Measurements from ENCODE around the gene JAKMIP3. TPM values are rescaled to one million over a fixed set of nuclear protein-coding genes. Genes with fewer than 3 reads are reported as not detected.

The JAKMIP3 gene
- total RNA-seq, 4 donors from 2014 or later, result 0.42 to 0.98 (median 0.67) TPM

GRCh38 chr10:132064082-132064755 lies 1.5 kb upstream of the JAKMIP3 start:
- no peak for DNase-seq (ENCODE audit: low spot score in 2 of 2)
- no peaks in the 10 kb centered on the region for H3K27me3 ChIP-seq
- TF ChIP-seq, protein P1, sequence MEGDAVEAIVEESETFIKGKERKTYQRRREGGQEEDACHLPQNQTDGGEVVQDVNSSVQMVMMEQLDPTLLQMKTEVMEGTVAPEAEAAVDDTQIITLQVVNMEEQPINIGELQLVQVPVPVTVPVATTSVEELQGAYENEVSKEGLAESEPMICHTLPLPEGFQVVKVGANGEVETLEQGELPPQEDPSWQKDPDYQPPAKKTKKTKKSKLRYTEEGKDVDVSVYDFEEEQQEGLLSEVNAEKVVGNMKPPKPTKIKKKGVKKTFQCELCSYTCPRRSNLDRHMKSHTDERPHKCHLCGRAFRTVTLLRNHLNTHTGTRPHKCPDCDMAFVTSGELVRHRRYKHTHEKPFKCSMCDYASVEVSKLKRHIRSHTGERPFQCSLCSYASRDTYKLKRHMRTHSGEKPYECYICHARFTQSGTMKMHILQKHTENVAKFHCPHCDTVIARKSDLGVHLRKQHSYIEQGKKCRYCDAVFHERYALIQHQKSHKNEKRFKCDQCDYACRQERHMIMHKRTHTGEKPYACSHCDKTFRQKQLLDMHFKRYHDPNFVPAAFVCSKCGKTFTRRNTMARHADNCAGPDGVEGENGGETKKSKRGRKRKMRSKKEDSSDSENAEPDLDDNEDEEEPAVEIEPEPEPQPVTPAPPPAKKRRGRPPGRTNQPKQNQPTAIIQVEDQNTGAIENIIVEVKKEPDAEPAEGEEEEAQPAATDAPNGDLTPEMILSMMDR (IDR thresholded peaks at IDR 0.05), result no peak
- TF ChIP-seq EP300 (IDR thresholded peaks at IDR 0.05), result no peak
- no peak for TF ChIP-seq POLR2A (IDR thresholded peaks at IDR 0.05)
- WGBS, 2 donors, result 72 to 75% methylated on average over 9 to 30 of the region's 30 CpGs
- no peak overlapping the region for H3K27ac ChIP-seq
- H3K9me3 ChIP-seq, result no peaks in the 10 kb centered on the region
- no peak overlapping the region for H3K4me3 ChIP-seq
- no peaks in the 10 kb centered on the region for H3K36me3 ChIP-seq
- H3K4me1 ChIP-seq, result peaks cover 0 to 20% (median 0%) of the 10 kb centered on the region in 4 donors

DNA sequence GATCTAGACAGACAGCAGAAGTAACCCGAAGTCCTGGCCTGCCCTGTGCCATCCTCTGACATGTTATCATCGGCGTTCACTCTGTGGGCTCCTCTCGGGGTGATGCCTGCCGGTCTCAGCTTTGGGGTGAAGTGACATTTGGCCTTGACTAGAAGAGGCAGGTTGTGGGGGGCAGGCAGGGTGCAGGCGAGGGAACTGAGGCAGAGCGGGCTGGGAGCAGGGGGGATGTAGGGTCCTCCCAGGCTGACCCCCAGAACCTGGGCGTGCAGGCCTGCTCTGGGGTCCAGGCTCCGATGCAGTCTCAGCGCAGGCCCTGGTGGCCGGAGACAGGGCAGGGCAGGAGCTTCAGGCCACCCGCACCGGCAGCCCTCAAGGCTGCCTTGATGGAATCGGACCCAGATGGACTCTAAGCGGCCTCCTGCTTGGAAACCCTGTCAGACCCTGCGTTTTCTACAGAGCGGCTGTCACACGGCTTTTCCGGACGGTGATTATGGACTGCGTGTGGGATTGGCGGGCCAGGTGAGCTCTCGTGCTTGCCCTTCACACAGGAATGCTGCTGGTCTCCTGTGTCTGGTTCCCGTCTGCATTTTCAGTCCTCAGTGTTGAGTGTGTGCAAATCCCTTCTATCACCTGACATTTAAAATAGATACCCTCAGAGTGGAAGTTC lies 842 bp upstream of the JAKMIP3 start:
- Histone ChIP-seq H3K9me3 (no peaks in the 10 kb centered on the region), H3K36me3 (no peaks in the 10 kb centered on the region), H3K27me3 (no peaks in the 10 kb centered on the region), H3K4me1 (peaks cover 0 to 20% (median 0%) of the 10 kb centered on the region in 4 donors), H3K4me3 (peak overlapping the region in 1 of 4 donors; percentile 50), H3K27ac (peak overlapping the region in 1 of 4 donors; percentile 25)
- TF ChIP-seq, protein P1 (IDR thresholded peaks at IDR 0.05), result no peak
- no peak for TF ChIP-seq POLR2A (IDR thresholded peaks at IDR 0.05)
- no peak for TF ChIP-seq EP300 (IDR thresholded peaks at IDR 0.05)
- no peak for DNase-seq (ENCODE audit: low spot score in 2 of 2)
- WGBS, 2 donors, result 81 to 85% methylated on average over 22 to 24 of the region's 24 CpGs

DNA sequence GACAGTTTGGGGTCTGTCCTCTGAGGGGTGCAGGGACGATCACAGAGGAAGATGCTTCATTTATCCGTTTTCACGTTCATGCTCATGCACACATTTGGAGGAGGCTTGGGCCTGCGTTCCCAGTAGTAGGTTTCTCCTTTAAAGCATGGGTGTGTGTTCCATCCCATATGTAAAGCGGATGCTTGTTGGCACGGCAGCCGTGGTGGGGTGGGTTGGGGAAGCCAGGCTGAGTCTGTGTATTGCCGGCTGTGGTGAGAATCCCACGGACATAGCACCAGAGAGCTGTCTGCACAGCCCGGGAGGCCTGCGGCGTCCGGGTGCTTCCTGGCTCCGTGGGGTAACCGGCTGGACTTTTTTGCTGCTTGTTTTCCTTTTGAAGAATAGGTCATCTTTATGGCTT lies 440 bp downstream of the JAKMIP3 start:
- Histone ChIP-seq H3K36me3 (no peaks in the 10 kb centered on the region), H3K4me3 (peak overlapping the region; percentile 22 to 50 (median 24)), H3K27me3 (no peaks in the 10 kb centered on the region), H3K4me1 (peaks cover 0 to 20% (median 0%) of the 10 kb centered on the region in 4 donors), H3K9me3 (no peaks in the 10 kb centered on the region), H3K27ac (no peak overlapping the region)
- WGBS, 2 donors, result 47 to 48% methylated on average over 15 of the region's 15 CpGs
- no peak for TF ChIP-seq POLR2A (IDR thresholded peaks at IDR 0.05)
- TF ChIP-seq, protein P1 (IDR thresholded peaks at IDR 0.05), result no peak
- TF ChIP-seq EP300 (IDR thresholded peaks at IDR 0.05), result no peak
- no peak for DNase-seq (ENCODE audit: low spot score in 2 of 2)

DNA sequence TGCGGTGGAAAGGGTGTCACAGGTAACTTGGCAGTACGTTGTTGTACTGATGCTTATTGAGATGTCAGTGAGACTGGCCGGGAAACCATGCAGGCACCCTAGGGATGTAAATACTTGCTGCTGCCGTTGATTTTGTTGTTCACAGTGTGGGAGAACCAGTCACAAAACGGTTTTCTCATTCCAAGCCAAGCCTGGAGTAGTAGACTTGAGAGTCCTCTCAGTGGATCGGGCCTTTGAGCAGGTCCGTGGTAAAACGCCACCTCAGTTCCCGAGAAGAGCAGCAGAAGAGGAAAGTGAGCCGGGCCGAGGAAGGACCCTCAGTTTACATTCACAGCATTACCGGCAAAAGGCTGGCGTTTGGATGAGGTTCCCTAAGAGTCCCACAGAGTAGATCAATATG lies 1.1 kb downstream of the JAKMIP3 start:
- no peak overlapping the region for H3K4me3 ChIP-seq
- H3K27ac ChIP-seq, result no peak overlapping the region
- no peaks in the 10 kb centered on the region for H3K36me3 ChIP-seq
- H3K4me1 ChIP-seq, result peaks cover 0 to 20% (median 0%) of the 10 kb centered on the region in 4 donors
- WGBS, 2 donors, result 89 to 91% methylated on average over 13 of the region's 13 CpGs
- peaks cover 0 to 3% (median 0%) of the 10 kb centered on the region in 4 donors for H3K9me3 ChIP-seq
- TF ChIP-seq, protein P1 (IDR thresholded peaks at IDR 0.05), result no peak
- TF ChIP-seq EP300 (IDR thresholded peaks at IDR 0.05) (no peak), POLR2A (IDR thresholded peaks at IDR 0.05) (no peak)
- no peak for DNase-seq (ENCODE audit: low spot score in 2 of 2)
- H3K27me3 ChIP-seq, result no peaks in the 10 kb centered on the region
